ENCODE data around the gene OSBPL9. TPM values are rescaled to one million over a fixed set of nuclear protein-coding genes. Genes with fewer than 3 reads are reported as not detected.

OSBPL9 gene
- total RNA-seq, 1 donor from 2014 or later, result 48.7 TPM

GRCh38 chr1:51750218-51750617 is 133.3 kb downstream of the OSBPL9 start:
- intact Hi-C loops (cut with DNase I), result no loop called here
- DNase-seq (ENCODE audit: low spot score), result no peak

GRCh38 chr1:51750729-51751128 is 133.8 kb downstream of the OSBPL9 start:
- DNase-seq (ENCODE audit: low spot score), result no peak
- intact Hi-C loops (cut with DNase I), result no loop called here

- intact Hi-C loops (cut with DNase I), result no loop called here
- no peak for DNase-seq (ENCODE audit: low spot score)
These were observed 135.4 kb downstream of the OSBPL9 start for GRCh38 chr1:51752073-51752948.

- DNase-seq (ENCODE audit: low spot score), result no peak
- intact Hi-C loops (cut with DNase I), result no loop called here
These were observed 137.1 kb downstream of the OSBPL9 start for GRCh38 chr1:51753969-51754368.

- DNase-seq (ENCODE audit: low spot score), result no peak
These were observed 137.8 kb downstream of the OSBPL9 start for GRCh38 chr1:51754666-51755065.

GRCh38 chr1:51755437-51755836 is 138.5 kb downstream of the OSBPL9 start:
- intact Hi-C loops (cut with DNase I), result no loop called here
- no peak for DNase-seq (ENCODE audit: low spot score)

More at GRCh38 chr1:51754666-51755065, 137.8 kb downstream of the OSBPL9 start:
- intact Hi-C loops (cut with DNase I), result no loop called here

GRCh38 chr1:51756290-51756689 is 139.4 kb downstream of the OSBPL9 start:
- DNase-seq (ENCODE audit: low spot score), result no peak
- intact Hi-C loops (cut with DNase I), result no loop called here

- intact Hi-C loops (cut with DNase I), result no loop called here
- DNase-seq (ENCODE audit: low spot score), result no peak
These were observed 141.4 kb downstream of the OSBPL9 start for GRCh38 chr1:51758310-51758709.

GRCh38 chr1:51760872-51761271 is 144.0 kb downstream of the OSBPL9 start:
- intact Hi-C loops (cut with DNase I), result no loop called here

GRCh38 chr1:51761351-51761750 is 144.5 kb downstream of the OSBPL9 start:
- no peak for DNase-seq (ENCODE audit: low spot score)
- intact Hi-C loops (cut with DNase I), result no loop called here

More at GRCh38 chr1:51760872-51761271, 144.0 kb downstream of the OSBPL9 start:
- no peak for DNase-seq (ENCODE audit: low spot score)

GRCh38 chr1:51768971-51769588 is 152.2 kb downstream of the OSBPL9 start:
- intact Hi-C loops (cut with DNase I), result loop anchor here (1.0 to 5.0 kb wide), 2 partner anchors 42 to 142 kb away; no protein-coding TSS in a partner anchor
- DNase-seq (ENCODE audit: low spot score), result no peak

GRCh38 chr1:51776408-51776807 is 159.5 kb downstream of the OSBPL9 start:
- no peak for DNase-seq (ENCODE audit: low spot score)
- intact Hi-C loops (cut with DNase I), result no loop called here

GRCh38 chr1:51780927-51781326 is 164.0 kb downstream of the OSBPL9 start:
- intact Hi-C loops (cut with DNase I), result no loop called here
- DNase-seq (ENCODE audit: low spot score), result no peak

- DNase-seq (ENCODE audit: low spot score), result no peak
- intact Hi-C loops (cut with DNase I), result no loop called here
These were observed 168.1 kb downstream of the OSBPL9 start for GRCh38 chr1:51784997-51785421.

GRCh38 chr1:51788938-51789337 is 172.0 kb downstream of the OSBPL9 start:
- intact Hi-C loops (cut with DNase I), result no loop called here
- no peak for DNase-seq (ENCODE audit: low spot score)

GRCh38 chr1:51789342-51789741 is 172.4 kb downstream of the OSBPL9 start:
- intact Hi-C loops (cut with DNase I), result no loop called here
- no peak for DNase-seq (ENCODE audit: low spot score)

GRCh38 chr1:51790385-51790784 is 173.5 kb downstream of the OSBPL9 start:
- no peak for DNase-seq (ENCODE audit: low spot score)
- intact Hi-C loops (cut with DNase I), result no loop called here

GRCh38 chr1:51791888-51792287 is 175.0 kb downstream of the OSBPL9 start:
- no peak for DNase-seq (ENCODE audit: low spot score)
- intact Hi-C loops (cut with DNase I), result no loop called here

GRCh38 chr1:51792864-51793263 is 176.0 kb downstream of the OSBPL9 start:
- intact Hi-C loops (cut with DNase I), result no loop called here
- no peak for DNase-seq (ENCODE audit: low spot score)

GRCh38 chr1:51794260-51794659 is 177.4 kb downstream of the OSBPL9 start:
- DNase-seq (ENCODE audit: low spot score), result no peak
- intact Hi-C loops (cut with DNase I), result no loop called here

GRCh38 chr1:51794868-51795267 is 178.0 kb downstream of the OSBPL9 start:
- intact Hi-C loops (cut with DNase I), result no loop called here
- DNase-seq (ENCODE audit: low spot score), result no peak

Measured in cardiac septum (tissue), 1 donor.